Osteoblast (primary cell): Measurements from ENCODE around the gene ALCAM. TPM values are rescaled to one million over a fixed set of nuclear protein-coding genes. Genes with fewer than 3 reads are reported as not detected.

ENCODE experiments used
- DNase-seq: peaks from one replicate; pipeline ENCODE4 v3.0.0; 2011; ENCODE audit warnings: low spot score, mixed read lengths; ENCODE audit not compliant: insufficient read length; ENCODE audit errors: missing footprints
- H2AFZ ChIP-seq: 2 replicates; pipeline ENCODE4 v1.6.0; 2011; ENCODE audit warnings: mild to moderate bottlenecking, low read length
- H3K27ac ChIP-seq: 2 replicates; pipeline ENCODE4 v1.5.1; 2011; ENCODE audit warnings: mild to moderate bottlenecking, low read depth, low read length, moderate library complexity
- H3K27me3 ChIP-seq: 2 replicates; pipeline ENCODE4 v1.6.0; 2012; ENCODE audit warnings: mild to moderate bottlenecking, control low read depth, inconsistent platforms, low read length, moderate library complexity; ENCODE audit not compliant: insufficient read depth
- H3K36me3 ChIP-seq: 2 replicates; pipeline ENCODE4 v1.5.1; 2011; ENCODE audit warnings: mild to moderate bottlenecking, low read length, control low read depth, moderate library complexity; ENCODE audit not compliant: insufficient read depth
- H3K4me1 ChIP-seq: 2 replicates; pipeline ENCODE4 v1.5.1; 2011; ENCODE audit warnings: mild to moderate bottlenecking, low read length, control low read depth, moderate library complexity; ENCODE audit not compliant: insufficient read depth
- H3K4me2 ChIP-seq: 2 replicates; pipeline ENCODE4 v1.6.0; 2011; ENCODE audit warnings: mild to moderate bottlenecking, low read length; ENCODE audit not compliant: insufficient read depth
- H3K4me3 ChIP-seq: fragments of 200-600 bp; sonication (generic); 3 replicates; pipeline ENCODE4 v1.5.1; 2012; ENCODE audit warnings: mild to moderate bottlenecking, low read length, inconsistent platforms; ENCODE audit not compliant: insufficient read depth
- H3K79me2 ChIP-seq: 2 replicates; pipeline ENCODE4 v1.6.0; 2012; ENCODE audit warnings: mild to moderate bottlenecking, low read length, control low read depth, inconsistent platforms; ENCODE audit not compliant: insufficient read depth
- H3K9me3 ChIP-seq: 2 replicates; pipeline ENCODE4 v1.5.1; 2011; ENCODE audit warnings: low read depth, low read length, control low read depth
- H4K20me1 ChIP-seq: 2 replicates; pipeline ENCODE4 v1.6.0; 2012; ENCODE audit warnings: mild to moderate bottlenecking, low read length, control low read depth; ENCODE audit not compliant: insufficient read depth
- CTCF ChIP-seq: IDR thresholded peaks from 2 replicates; pipeline ENCODE4 v1.5.1; 2011; ENCODE audit warnings: mild to moderate bottlenecking, low read depth, low read length, moderate library complexity; ENCODE audit errors: extremely low read depth
- total RNA-seq: library from RNA; depleted of rRNA; stranded (reverse); fragments of >200 nt; gene quantifications from 2 replicates; pipeline ENCODE4 v1.2.3, GENCODE V29; 2012

The ALCAM gene
- total RNA-seq, 1 donor: 178 TPM

DNA sequence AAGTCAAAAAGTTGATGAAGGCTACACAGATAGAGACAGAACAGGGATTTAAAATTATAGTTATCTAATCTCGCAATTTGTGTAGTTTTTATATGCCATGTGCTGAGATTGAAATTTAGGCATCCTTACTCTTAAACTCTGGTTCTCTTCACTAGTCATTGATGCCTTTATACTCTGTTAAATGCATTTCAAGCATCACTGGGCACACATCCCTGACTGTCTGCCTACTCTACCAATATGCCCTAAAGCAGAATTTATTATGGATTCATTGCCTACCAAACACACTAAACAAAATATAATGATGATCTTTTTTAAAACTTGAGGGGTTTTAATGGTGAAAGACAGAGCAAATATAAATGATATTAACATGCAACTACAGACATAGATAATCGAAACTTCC, 10.3 kb upstream of the ALCAM start:
- no peaks in the 10 kb centered on the region for H3K79me2 ChIP-seq
- TF ChIP-seq CTCF: no peak
- DNase-seq: no peak
- no peaks in the 10 kb centered on the region for H3K9me3 ChIP-seq
- no peak overlapping the region for H2AFZ ChIP-seq
- no peak overlapping the region for H3K4me2 ChIP-seq
- H4K20me1 ChIP-seq: no peaks in the 10 kb centered on the region
- no peaks in the 10 kb centered on the region for H3K27me3 ChIP-seq
- no peak overlapping the region for H3K27ac ChIP-seq
- peaks cover 55% of the 10 kb centered on the region for H3K4me1 ChIP-seq
- H3K36me3 ChIP-seq: no peaks in the 10 kb centered on the region
- no peak overlapping the region for H3K4me3 ChIP-seq

DNA sequence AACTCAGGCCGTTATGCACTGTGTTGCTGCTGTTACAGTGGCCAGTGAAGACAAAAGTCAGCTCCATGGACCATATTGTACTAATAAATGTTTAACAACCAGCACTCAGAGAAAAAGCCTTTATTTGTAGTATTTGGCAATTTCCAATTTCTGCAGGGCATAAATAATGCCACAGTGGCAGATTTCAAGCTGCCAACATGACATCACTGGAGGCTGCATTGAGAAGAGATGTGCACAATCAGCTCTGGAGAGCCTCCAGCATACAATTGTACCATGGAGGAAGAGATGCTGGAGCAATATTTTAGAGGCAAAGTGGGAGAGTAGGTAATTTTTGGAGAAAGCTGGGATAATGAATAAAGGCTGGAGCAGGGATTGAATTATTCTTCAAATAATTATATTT, 9.7 kb upstream of the ALCAM start:
- Histone ChIP-seq H3K36me3 (no peaks in the 10 kb centered on the region), H3K27ac (no peak overlapping the region), H3K27me3 (no peaks in the 10 kb centered on the region), H3K4me2 (no peak overlapping the region), H2AFZ (no peak overlapping the region), H3K4me3 (no peak overlapping the region), H4K20me1 (no peaks in the 10 kb centered on the region), H3K79me2 (no peaks in the 10 kb centered on the region), H3K4me1 (peaks cover 61% of the 10 kb centered on the region), H3K9me3 (no peaks in the 10 kb centered on the region)
- TF ChIP-seq CTCF: no peak
- DNase-seq: no peak

DNA sequence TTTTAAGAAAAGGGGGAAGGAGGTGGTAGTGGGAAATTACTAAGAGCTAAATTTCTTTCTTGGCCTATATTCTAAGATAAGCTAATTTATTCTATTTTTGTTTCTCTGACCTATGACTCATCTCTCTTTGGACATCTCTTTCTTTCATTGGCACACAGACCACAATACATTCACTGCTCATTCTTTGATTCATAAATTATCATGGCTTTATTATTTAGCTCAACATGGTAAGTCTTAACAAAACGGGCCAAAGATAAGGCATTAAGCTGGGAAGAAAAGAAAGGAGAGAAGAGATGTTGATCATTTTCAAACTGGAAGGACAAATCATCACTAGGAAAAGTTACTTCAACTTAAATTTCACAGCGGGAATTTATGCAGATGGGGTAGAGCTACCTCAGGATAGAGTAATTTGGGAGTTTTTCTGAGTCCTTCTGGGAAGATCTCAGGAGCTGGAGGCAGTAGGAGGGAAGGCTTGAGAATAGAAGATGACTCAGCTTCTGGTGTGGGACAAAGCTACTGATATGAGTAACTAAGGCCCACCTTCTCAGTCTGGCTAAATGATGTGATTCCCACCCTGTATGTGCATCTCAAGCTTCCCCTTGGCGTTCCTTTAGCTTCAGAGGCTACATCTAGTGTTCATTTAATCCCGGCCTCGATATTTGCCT, 7.5 kb upstream of the ALCAM start:
- DNase-seq: peak; percentile 56
- H3K79me2 ChIP-seq: no peaks in the 10 kb centered on the region
- H3K4me3 ChIP-seq: no peak overlapping the region
- H2AFZ ChIP-seq: no peak overlapping the region
- no peaks in the 10 kb centered on the region for H3K27me3 ChIP-seq
- H3K9me3 ChIP-seq: no peaks in the 10 kb centered on the region
- no peaks in the 10 kb centered on the region for H3K36me3 ChIP-seq
- peak overlapping the region; percentile 46 for H3K4me2 ChIP-seq
- peak overlapping the region; percentile 76 for H3K27ac ChIP-seq
- H4K20me1 ChIP-seq: no peaks in the 10 kb centered on the region
- H3K4me1 ChIP-seq: peaks cover 66% of the 10 kb centered on the region
- TF ChIP-seq CTCF: no peak

DNA sequence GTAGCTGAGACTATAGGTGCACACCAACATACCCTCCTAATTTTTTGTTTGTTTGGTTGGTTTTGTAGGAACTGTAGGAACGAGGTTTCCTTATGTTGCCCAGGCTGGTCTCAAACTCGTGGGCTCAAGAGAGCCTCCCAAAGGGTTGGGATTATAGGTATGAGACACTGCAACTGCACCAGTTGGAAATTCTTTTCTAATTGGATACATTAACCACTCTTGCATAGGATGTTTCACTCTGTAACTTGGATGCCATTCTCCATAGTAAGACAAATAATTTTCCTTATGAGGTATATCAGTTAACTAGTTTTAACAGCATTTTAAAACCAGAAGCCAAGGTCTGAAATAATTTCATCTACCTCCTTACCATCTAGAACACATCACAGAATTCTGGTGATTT, 6.7 kb upstream of the ALCAM start:
- Histone ChIP-seq H4K20me1 (no peaks in the 10 kb centered on the region), H2AFZ (no peak overlapping the region), H3K4me1 (peaks cover 66% of the 10 kb centered on the region), H3K36me3 (no peaks in the 10 kb centered on the region), H3K27ac (peak overlapping the region; percentile 76), H3K27me3 (no peaks in the 10 kb centered on the region), H3K4me2 (peak overlapping the region; percentile 46), H3K4me3 (no peak overlapping the region), H3K79me2 (no peaks in the 10 kb centered on the region), H3K9me3 (no peaks in the 10 kb centered on the region)
- DNase-seq: no peak
- TF ChIP-seq CTCF: no peak
